ENCODE measurements around the gene OR6K6. TPM values are rescaled to one million over a fixed set of nuclear protein-coding genes. Genes with fewer than 3 reads are reported as not detected.
A peak's percentile ranks its signal among the peaks of the same experiment; 100 is the strongest.

OR6K6 gene
- total RNA-seq, 1 donor from 2014 or later = not detected

DNA sequence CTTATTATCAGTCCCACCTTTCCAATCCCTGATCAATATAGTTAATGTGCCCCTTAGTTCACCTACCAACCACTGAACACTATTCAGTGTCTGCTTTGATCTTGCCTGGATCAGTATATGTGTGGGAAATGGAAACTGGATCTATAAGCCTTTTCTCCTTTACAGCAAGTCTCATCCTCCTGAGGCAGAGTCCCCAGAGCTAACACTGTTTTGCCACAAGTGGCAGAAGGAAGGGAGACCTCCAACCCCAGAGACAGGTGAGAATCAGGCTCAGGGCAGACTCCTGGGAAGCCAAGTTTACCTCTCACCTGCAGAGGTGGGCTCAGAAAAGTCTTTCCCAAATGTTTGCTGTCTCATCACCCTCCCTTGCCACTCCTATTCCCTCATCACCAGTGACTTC lies 26.6 kb downstream of the OR6K6 start, which contains the start of gene OR6N2:
Gene OR6N2 (minus strand): TSS at position 101 of the 400 bp plus-strand sequence. CDS start 3,569 bp downstream, outside the sequence.
- Mint-ChIP-seq H3K27ac (ENCODE audit: unreplicated experiment) (no peak within 1 kb of the TSS), H3K4me3 (no peak within 1 kb of the TSS)

GRCh38 chr1:158793604-158794003 lies 39.1 kb downstream of the OR6K6 start:
- DNase-seq (ENCODE audit: low read depth, low spot score) = no peak
- Mint-ChIP-seq H3K4me1 (no peaks in the 10 kb centered on the region), H3K4me3 (no peak overlapping the region), H3K27ac (ENCODE audit: unreplicated experiment) (no peak overlapping the region), H3K9me3 (no peaks in the 10 kb centered on the region), H3K36me3 (ENCODE audit: low read depth) (no peaks in the 10 kb centered on the region), H3K27me3 (ENCODE audit: low read depth) (peaks cover 16% of the 10 kb centered on the region)
- TF ChIP-seq CTCF (conservative IDR thresholded peaks at IDR 0.05) = peak; percentile 46

More for the DNA sequence above, 26.6 kb downstream of the OR6K6 start, which contains the start of gene OR6N2:
- TF ChIP-seq CTCF (conservative IDR thresholded peaks at IDR 0.05) = no peak
- no peaks in the 10 kb centered on the region for H3K4me1 Mint-ChIP-seq
- no peaks in the 10 kb centered on the region for H3K36me3 Mint-ChIP-seq (ENCODE audit: low read depth)
- peaks cover 29% of the 10 kb centered on the region for H3K27me3 Mint-ChIP-seq (ENCODE audit: low read depth)
- DNase-seq (ENCODE audit: low read depth, low spot score) = no peak
- H3K9me3 Mint-ChIP-seq = no peaks in the 10 kb centered on the region

DNA sequence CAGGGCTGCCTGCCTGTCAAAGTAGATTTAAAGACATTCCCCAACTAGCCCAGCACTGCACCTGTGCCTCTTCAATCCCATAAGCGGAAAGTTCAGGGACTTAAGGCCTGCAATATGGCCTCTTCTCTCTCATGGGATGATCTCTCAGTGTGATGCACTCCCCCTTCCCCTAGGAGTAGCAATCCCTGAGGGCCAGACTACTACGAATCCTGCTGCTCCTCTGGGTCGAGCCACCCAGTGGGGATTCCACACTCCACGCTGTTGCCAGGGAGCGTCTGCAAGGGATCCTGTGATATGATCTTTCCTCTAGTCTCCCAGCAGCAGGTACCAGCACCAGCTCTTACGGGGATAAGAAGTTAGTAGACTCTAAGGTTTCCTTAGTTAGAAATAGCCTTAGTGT lies 39.7 kb downstream of the OR6K6 start:
- TF ChIP-seq CTCF (conservative IDR thresholded peaks at IDR 0.05) = no peak
- Mint-ChIP-seq H3K27me3 (ENCODE audit: low read depth) (peaks cover 19% of the 10 kb centered on the region), H3K9me3 (no peaks in the 10 kb centered on the region), H3K27ac (ENCODE audit: unreplicated experiment) (no peak overlapping the region), H3K36me3 (ENCODE audit: low read depth) (no peaks in the 10 kb centered on the region), H3K4me1 (no peaks in the 10 kb centered on the region), H3K4me3 (no peak overlapping the region)
- DNase-seq (ENCODE audit: low read depth, low spot score) = no peak

DNA sequence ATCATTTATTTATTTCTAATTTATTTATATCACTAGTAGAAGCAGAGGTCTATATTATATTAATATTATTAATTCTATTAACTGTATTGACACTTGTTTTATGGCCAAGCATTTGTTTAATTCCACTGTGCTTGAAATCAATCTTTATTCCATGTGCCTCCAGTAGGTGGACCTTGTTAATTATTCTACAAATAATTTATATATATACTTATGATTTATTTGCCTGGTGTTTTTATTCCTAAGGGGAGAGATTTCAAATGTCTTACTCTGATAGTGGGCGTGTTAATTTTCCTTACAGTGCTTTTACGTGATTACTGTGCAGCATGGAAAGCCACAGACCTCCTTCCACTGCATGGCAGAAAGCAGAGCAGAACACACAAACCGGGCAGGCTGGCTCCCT lies 44.0 kb downstream of the OR6K6 start:
- H3K4me3 Mint-ChIP-seq = no peak overlapping the region
- peaks cover 56% of the 10 kb centered on the region for H3K27me3 Mint-ChIP-seq (ENCODE audit: low read depth)
- H3K9me3 Mint-ChIP-seq = no peaks in the 10 kb centered on the region
- no peak for DNase-seq (ENCODE audit: low read depth, low spot score)
- H3K27ac Mint-ChIP-seq (ENCODE audit: unreplicated experiment) = no peak overlapping the region
- no peaks in the 10 kb centered on the region for H3K36me3 Mint-ChIP-seq (ENCODE audit: low read depth)
- H3K4me1 Mint-ChIP-seq = no peaks in the 10 kb centered on the region
- peak; percentile 32 for TF ChIP-seq CTCF (conservative IDR thresholded peaks at IDR 0.05)

DNA sequence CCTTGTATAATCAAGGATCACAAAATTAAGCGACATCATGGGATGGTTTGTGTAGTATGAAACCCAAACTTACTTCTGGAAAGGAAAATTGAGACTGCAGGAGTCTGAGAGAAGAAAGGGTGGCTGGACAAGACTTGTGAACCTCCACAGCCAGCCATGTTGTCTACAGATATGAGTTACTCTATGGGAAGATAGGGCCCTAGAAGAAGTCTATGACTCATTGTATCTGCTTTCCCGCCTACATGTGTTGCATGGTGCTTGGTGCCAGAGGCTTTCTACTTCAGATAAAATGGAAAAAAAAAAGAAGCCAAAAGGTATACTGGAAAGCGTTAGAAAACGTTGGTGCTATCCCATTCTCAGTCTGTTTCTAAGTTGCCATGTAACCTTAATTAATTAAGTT lies 45.2 kb downstream of the OR6K6 start:
- no peaks in the 10 kb centered on the region for H3K36me3 Mint-ChIP-seq (ENCODE audit: low read depth)
- no peak overlapping the region for H3K27ac Mint-ChIP-seq (ENCODE audit: unreplicated experiment)
- DNase-seq (ENCODE audit: low read depth, low spot score) = no peak
- H3K9me3 Mint-ChIP-seq = no peaks in the 10 kb centered on the region
- peaks cover 57% of the 10 kb centered on the region for H3K27me3 Mint-ChIP-seq (ENCODE audit: low read depth)
- H3K4me3 Mint-ChIP-seq = no peak overlapping the region
- no peaks in the 10 kb centered on the region for H3K4me1 Mint-ChIP-seq
- TF ChIP-seq CTCF (conservative IDR thresholded peaks at IDR 0.05) = no peak

GRCh38 chr1:158800526-158800925 lies 46.0 kb downstream of the OR6K6 start:
- Mint-ChIP-seq H3K9me3 (no peaks in the 10 kb centered on the region), H3K27ac (ENCODE audit: unreplicated experiment) (no peak overlapping the region), H3K27me3 (ENCODE audit: low read depth) (peaks cover 57% of the 10 kb centered on the region), H3K4me1 (no peaks in the 10 kb centered on the region), H3K36me3 (ENCODE audit: low read depth) (no peaks in the 10 kb centered on the region), H3K4me3 (no peak overlapping the region)
- no peak for DNase-seq (ENCODE audit: low read depth, low spot score)
- no peak for TF ChIP-seq CTCF (conservative IDR thresholded peaks at IDR 0.05)

All from neural crest cell (in vitro differentiated cells).